Smooth muscle cell of the umbilical artery (primary cell): Measurements from ENCODE around the gene PIP5K1C. TPM values are rescaled to one million over a fixed set of nuclear protein-coding genes. Genes with fewer than 3 reads are reported as not detected.

Experiments used
- total RNA-seq: library from RNA; depleted of rRNA; stranded (reverse); fragments of >200 nt; gene quantifications from 2 replicates; pipeline ENCODE4 v1.2.3, GENCODE V29; 2014

The PIP5K1C gene, protein sequence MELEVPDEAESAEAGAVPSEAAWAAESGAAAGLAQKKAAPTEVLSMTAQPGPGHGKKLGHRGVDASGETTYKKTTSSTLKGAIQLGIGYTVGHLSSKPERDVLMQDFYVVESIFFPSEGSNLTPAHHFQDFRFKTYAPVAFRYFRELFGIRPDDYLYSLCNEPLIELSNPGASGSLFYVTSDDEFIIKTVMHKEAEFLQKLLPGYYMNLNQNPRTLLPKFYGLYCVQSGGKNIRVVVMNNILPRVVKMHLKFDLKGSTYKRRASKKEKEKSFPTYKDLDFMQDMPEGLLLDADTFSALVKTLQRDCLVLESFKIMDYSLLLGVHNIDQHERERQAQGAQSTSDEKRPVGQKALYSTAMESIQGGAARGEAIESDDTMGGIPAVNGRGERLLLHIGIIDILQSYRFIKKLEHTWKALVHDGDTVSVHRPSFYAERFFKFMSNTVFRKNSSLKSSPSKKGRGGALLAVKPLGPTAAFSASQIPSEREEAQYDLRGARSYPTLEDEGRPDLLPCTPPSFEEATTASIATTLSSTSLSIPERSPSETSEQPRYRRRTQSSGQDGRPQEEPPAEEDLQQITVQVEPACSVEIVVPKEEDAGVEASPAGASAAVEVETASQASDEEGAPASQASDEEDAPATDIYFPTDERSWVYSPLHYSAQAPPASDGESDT
- total RNA-seq, result 38.9 and 62.7 TPM in 2 replicates

GRCh38 chr19:3700242-3701032 lies at the start of gene PIP5K1C:
PIP5K1C (minus strand) TSS chr19:3700468; CDS start chr19:3700390, 78 bp downstream.

DNA sequence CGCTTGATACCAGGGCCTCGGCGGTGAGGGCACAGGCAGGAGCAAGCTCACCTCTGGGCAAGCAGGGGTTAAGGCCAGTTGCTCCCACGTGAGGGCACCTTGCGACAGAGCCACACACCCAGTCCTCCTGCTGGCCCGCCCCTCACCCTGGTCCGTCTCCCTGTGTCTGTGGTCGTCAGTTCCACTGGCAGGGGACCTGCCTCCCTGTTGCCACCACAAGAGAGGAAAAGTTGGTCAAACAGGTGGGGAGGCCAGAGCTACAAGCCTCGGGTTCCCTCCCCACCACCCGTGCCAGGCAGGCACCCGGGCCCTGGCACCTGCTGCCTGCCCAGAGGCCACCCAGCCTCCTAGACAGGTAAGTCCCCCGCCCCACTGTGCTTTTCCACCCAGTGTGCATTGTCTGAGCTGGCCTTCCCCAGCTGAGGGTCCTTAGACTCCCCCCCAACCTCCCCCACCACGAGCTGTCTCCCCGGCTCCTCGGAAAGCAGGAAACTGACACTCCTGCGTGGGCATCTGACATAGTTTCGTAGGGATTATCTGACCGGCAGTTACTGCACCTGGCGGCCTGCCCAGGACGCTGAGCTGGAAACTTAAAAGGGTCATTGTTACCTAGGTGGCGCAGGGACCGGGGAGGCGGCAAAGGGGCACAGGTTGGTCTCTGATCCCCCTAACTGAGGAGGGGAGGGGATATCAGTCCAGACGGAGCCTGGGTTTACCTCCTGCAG lies 8.1 kb upstream of the PIP5K1C start, which contains the start of gene TJP3:
TJP3 (plus strand) TSS at position 178 of the 725 bp plus-strand sequence. CDS start 20,049 bp downstream, outside the sequence.

GRCh38 chr19:3626473-3627350 lies 73.6 kb downstream of the PIP5K1C start, which contains the start of gene CACTIN:
CACTIN (minus strand) TSS chr19:3626790; CDS start chr19:3626762, 28 bp downstream.

GRCh38 chr19:3606690-3607289 lies 93.5 kb downstream of the PIP5K1C start, which contains the start of gene TBXA2R:
TBXA2R (minus strand) TSS chr19:3606875; CDS start chr19:3600634, 6,241 bp downstream.

GRCh38 chr19:3585301-3586126 lies 114.8 kb downstream of the PIP5K1C start, which contains the start of gene GIPC3:
GIPC3 (plus strand) TSS chr19:3585478; CDS start chr19:3585598, 120 bp downstream.

Other genes starting within 250 kb of the PIP5K1C start
- not detected in 2 replicates for gene SMIM24, start 219.9 kb downstream of the PIP5K1C start, total RNA-seq
- not detected in 2 replicates for gene SMIM44, start 217.0 kb downstream of the PIP5K1C start, total RNA-seq
- gene DOHH, start 199.8 kb downstream of the PIP5K1C start, total RNA-seq, result 8.0 and 11.7 TPM in 2 replicates
- 29.7 and 51.3 TPM in 2 replicates for gene FZR1, start 194.2 kb downstream of the PIP5K1C start, total RNA-seq
- not detected in 2 replicates for gene TEKTIP1, start 161.3 kb downstream of the PIP5K1C start, total RNA-seq
- gene MFSD12, start 142.9 kb downstream of the PIP5K1C start, total RNA-seq, result 117 and 155 TPM in 2 replicates
- gene HMG20B, start 127.5 kb downstream of the PIP5K1C start, total RNA-seq, result 55.8 and 65.8 TPM in 2 replicates
- gene GIPC3, start 115.0 kb downstream of the PIP5K1C start, total RNA-seq, result under 0.01 TPM in 1 of 2 replicates, not detected in the other
- gene TBXA2R, start 93.6 kb downstream of the PIP5K1C start, total RNA-seq, result 0.89 and 2.2 TPM in 2 replicates
- 20.2 and 32.9 TPM in 2 replicates for gene CACTIN, start 73.7 kb downstream of the PIP5K1C start, total RNA-seq
- not detected in 2 replicates for gene TJP3, start 7.9 kb upstream of the PIP5K1C start, total RNA-seq
- 26.5 and 27.6 TPM in 2 replicates for gene APBA3, start 61.2 kb upstream of the PIP5K1C start, total RNA-seq
- 13.4 and 36.8 TPM in 2 replicates for gene MRPL54, start 62.2 kb upstream of the PIP5K1C start, total RNA-seq
- gene RAX2, start 71.8 kb upstream of the PIP5K1C start, total RNA-seq, result not detected in 2 replicates
- gene MATK, start 85.9 kb upstream of the PIP5K1C start, total RNA-seq, result not detected in 2 replicates
- gene ZFR2, start 168.6 kb upstream of the PIP5K1C start, total RNA-seq, result not detected in 2 replicates
- not detected in 2 replicates for gene ATCAY, start 180.2 kb upstream of the PIP5K1C start, total RNA-seq
- not detected in 2 replicates for gene NMRK2, start 232.6 kb upstream of the PIP5K1C start, total RNA-seq